ENCODE data around the gene LAYN. TPM values are rescaled to one million over a fixed set of nuclear protein-coding genes. Genes with fewer than 3 reads are reported as not detected.
A peak's percentile ranks its signal among the peaks of the same experiment; 100 is the strongest.

LAYN gene
- total RNA-seq, 1 donor = 81.8 TPM

DNA sequence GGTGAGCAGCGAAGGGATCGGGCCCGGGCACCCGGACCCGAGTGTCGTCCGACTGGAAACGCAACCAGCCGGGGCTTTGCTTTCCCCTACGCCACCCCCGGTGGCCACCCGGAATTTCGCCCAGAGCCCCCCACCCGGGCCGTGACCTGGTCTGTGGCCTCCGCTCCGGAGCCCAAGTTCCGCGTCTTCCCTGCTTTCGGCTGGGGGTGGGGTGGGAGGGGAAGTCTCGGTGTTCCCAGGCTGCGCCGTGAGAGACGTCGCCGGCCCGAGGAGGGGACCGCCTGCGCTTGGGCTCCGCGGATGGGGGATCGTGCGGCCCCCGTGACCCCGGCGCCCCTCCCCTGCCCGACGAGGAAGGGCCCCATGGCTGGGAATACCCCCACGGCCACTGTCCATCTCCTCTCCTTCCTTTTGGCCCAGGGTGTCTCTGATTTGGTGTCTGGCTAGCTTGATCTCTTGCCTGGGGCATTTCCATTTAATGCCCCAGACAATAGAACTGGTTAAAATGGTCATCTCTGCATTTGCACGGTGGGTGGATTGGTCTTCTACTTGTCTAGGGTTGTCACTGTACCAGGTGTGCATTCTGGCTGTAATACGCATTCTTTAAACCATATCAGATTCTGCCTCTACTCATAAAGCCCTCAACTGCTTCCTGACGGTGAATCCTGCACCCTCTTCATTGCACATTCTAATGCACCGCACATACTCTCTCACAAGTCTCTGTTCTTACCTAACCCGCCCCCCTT lies 62.5 kb downstream of the LAYN start:
- H3K79me2 ChIP-seq (ENCODE audit: insufficient read depth, low read length) = peaks cover 53% of the 10 kb centered on the region
- peak; percentile 71 for DNase-seq (ENCODE audit: insufficient read length, low spot score, missing footprints)
- peak overlapping the region; percentile 80 for H2AFZ ChIP-seq (ENCODE audit: low read length)
- H4K20me1 ChIP-seq (ENCODE audit: insufficient read depth, low read length) = peaks cover 10% of the 10 kb centered on the region
- TF ChIP-seq, protein P1, sequence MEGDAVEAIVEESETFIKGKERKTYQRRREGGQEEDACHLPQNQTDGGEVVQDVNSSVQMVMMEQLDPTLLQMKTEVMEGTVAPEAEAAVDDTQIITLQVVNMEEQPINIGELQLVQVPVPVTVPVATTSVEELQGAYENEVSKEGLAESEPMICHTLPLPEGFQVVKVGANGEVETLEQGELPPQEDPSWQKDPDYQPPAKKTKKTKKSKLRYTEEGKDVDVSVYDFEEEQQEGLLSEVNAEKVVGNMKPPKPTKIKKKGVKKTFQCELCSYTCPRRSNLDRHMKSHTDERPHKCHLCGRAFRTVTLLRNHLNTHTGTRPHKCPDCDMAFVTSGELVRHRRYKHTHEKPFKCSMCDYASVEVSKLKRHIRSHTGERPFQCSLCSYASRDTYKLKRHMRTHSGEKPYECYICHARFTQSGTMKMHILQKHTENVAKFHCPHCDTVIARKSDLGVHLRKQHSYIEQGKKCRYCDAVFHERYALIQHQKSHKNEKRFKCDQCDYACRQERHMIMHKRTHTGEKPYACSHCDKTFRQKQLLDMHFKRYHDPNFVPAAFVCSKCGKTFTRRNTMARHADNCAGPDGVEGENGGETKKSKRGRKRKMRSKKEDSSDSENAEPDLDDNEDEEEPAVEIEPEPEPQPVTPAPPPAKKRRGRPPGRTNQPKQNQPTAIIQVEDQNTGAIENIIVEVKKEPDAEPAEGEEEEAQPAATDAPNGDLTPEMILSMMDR (IDR thresholded peaks at IDR 0.05; ENCODE audit: extremely low read depth, low read depth, low read length) = no peak
- H3K27ac ChIP-seq (ENCODE audit: low read depth, low read length) = peak overlapping the region; percentile 94
- peak overlapping the region; percentile 92 for H3K4me2 ChIP-seq (ENCODE audit: insufficient read depth, low read length)
- H3K4me1 ChIP-seq (ENCODE audit: insufficient read depth, low read length) = peaks cover 38% of the 10 kb centered on the region
- H3K9me3 ChIP-seq (ENCODE audit: low read depth, low read length) = no peaks in the 10 kb centered on the region
- no peaks in the 10 kb centered on the region for H3K36me3 ChIP-seq (ENCODE audit: insufficient read depth, low read length)
- H3K4me3 ChIP-seq (ENCODE audit: insufficient read depth, low read length) = peak overlapping the region; percentile 88
- H3K27me3 ChIP-seq (ENCODE audit: insufficient read depth, low read length) = no peaks in the 10 kb centered on the region

DNA sequence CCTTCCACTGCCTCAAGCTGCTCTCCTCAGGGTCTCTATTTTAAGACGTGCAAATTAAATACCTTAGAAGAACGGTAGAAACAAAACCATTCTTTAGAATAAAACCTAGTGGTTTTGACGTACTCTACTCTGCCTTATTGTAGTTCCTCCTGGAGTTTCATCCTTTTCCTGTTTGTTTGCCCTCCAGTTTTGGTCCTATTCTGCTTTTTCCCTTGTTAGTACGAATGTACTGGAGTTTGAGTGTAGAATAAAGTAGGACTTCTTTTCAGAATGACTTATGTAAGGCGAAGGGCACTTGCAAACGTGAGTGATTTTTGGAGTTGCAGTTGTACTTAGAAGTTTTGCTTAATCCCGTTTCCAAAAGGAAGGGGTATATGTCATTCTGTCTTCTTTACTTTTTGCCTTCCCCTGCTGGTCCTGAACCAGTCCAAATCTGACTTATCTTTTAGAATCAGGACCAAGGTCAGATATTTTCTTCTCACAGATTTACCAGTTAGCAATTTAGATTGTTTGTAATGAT lies 63.2 kb downstream of the LAYN start:
- H3K4me2 ChIP-seq (ENCODE audit: insufficient read depth, low read length) = peak overlapping the region; percentile 92
- TF ChIP-seq, protein P1 (IDR thresholded peaks at IDR 0.05; ENCODE audit: extremely low read depth, low read depth, low read length) = no peak
- H3K9me3 ChIP-seq (ENCODE audit: low read depth, low read length) = no peaks in the 10 kb centered on the region
- peak; percentile 61 for DNase-seq (ENCODE audit: insufficient read length, low spot score, missing footprints)
- peaks cover 31% of the 10 kb centered on the region for H3K4me1 ChIP-seq (ENCODE audit: insufficient read depth, low read length)
- no peaks in the 10 kb centered on the region for H3K36me3 ChIP-seq (ENCODE audit: insufficient read depth, low read length)
- peaks cover 10% of the 10 kb centered on the region for H4K20me1 ChIP-seq (ENCODE audit: insufficient read depth, low read length)
- H3K27me3 ChIP-seq (ENCODE audit: insufficient read depth, low read length) = no peaks in the 10 kb centered on the region
- peaks cover 58% of the 10 kb centered on the region for H3K79me2 ChIP-seq (ENCODE audit: insufficient read depth, low read length)
- peak overlapping the region; percentile 88 for H3K4me3 ChIP-seq (ENCODE audit: insufficient read depth, low read length)
- no peak overlapping the region for H2AFZ ChIP-seq (ENCODE audit: low read length)
- peak overlapping the region; percentile 94 for H3K27ac ChIP-seq (ENCODE audit: low read depth, low read length)

DNA sequence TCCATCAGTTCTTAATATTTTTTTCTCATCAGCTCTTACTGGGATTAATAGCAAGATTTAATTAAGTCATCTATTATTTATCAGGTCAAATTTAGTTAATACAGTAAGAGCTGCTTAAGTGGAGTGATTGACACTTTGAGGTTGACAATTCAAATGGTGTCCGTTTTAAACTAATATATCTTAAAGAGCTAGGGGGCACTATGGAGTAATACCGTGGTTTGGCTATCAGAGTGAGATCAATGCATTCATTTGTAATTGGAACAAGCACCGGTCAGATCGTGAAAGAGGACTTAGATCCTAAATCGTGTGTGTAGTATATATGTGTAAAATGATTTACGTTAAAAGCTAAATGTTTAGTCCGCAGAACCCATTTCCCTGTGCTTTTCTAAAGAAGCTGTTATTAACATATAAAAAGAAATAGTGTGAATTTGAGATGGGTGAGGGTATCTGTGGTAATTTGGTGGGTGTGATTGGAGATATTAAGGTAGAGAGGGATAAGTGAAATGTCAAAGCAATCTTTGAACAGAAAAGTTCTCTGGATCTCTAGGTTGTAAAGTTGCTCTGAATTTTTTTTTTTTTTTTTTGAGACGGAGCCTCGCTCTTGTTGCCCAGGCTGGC lies 64.0 kb downstream of the LAYN start:
- peak; percentile 57 for DNase-seq (ENCODE audit: insufficient read length, low spot score, missing footprints)
- Histone ChIP-seq H3K79me2 (ENCODE audit: insufficient read depth, low read length) (peaks cover 64% of the 10 kb centered on the region), H3K27me3 (ENCODE audit: insufficient read depth, low read length) (no peaks in the 10 kb centered on the region), H4K20me1 (ENCODE audit: insufficient read depth, low read length) (peaks cover 10% of the 10 kb centered on the region), H3K4me3 (ENCODE audit: insufficient read depth, low read length) (peak overlapping the region; percentile 88), H3K4me1 (ENCODE audit: insufficient read depth, low read length) (peaks cover 29% of the 10 kb centered on the region), H3K36me3 (ENCODE audit: insufficient read depth, low read length) (no peaks in the 10 kb centered on the region), H3K9me3 (ENCODE audit: low read depth, low read length) (no peaks in the 10 kb centered on the region), H2AFZ (ENCODE audit: low read length) (no peak overlapping the region), H3K4me2 (ENCODE audit: insufficient read depth, low read length) (peak overlapping the region; percentile 92), H3K27ac (ENCODE audit: low read depth, low read length) (peak overlapping the region; percentile 94)
- TF ChIP-seq, protein P1 (IDR thresholded peaks at IDR 0.05; ENCODE audit: extremely low read depth, low read depth, low read length) = peak; percentile 69

DNA sequence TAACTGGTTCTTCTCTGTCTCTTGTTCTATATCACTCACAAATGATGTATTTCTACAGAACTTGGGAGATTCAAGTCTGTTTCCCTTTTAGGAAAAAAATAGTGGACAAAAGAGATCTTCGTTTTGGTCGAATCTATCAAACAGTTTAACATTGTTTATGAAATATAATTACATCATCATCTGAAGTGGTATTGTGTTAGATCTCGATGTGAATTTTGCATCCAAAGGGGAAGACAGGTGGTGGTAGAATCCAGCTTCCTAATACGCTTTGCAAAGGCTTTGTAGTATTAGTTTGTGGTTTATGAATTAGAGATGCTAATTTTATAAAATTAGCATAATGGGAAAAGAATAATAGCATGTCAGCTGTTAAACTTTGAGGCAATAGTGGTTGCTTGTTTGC lies 65.2 kb downstream of the LAYN start:
- Histone ChIP-seq H3K4me3 (ENCODE audit: insufficient read depth, low read length) (no peak overlapping the region), H3K4me2 (ENCODE audit: insufficient read depth, low read length) (no peak overlapping the region), H3K27me3 (ENCODE audit: insufficient read depth, low read length) (no peaks in the 10 kb centered on the region), H3K9me3 (ENCODE audit: low read depth, low read length) (no peaks in the 10 kb centered on the region), H3K36me3 (ENCODE audit: insufficient read depth, low read length) (no peaks in the 10 kb centered on the region), H3K27ac (ENCODE audit: low read depth, low read length) (no peak overlapping the region), H2AFZ (ENCODE audit: low read length) (no peak overlapping the region), H3K79me2 (ENCODE audit: insufficient read depth, low read length) (peaks cover 73% of the 10 kb centered on the region), H4K20me1 (ENCODE audit: insufficient read depth, low read length) (peaks cover 10% of the 10 kb centered on the region), H3K4me1 (ENCODE audit: insufficient read depth, low read length) (peaks cover 29% of the 10 kb centered on the region)
- no peak for DNase-seq (ENCODE audit: insufficient read length, low spot score, missing footprints)
- TF ChIP-seq, protein P1 (IDR thresholded peaks at IDR 0.05; ENCODE audit: extremely low read depth, low read depth, low read length) = no peak
